Mesodermal cell (in vitro differentiated cells): ENCODE results near the gene TRAPPC2L.

Source experiments
- H3K27ac ChIP-seq: 2 replicates; pipeline ENCODE4 v1.7.0; 2013; ENCODE audit warnings: mild to moderate bottlenecking, low read depth, low read length, moderate library complexity; ENCODE audit not compliant: severe bottlenecking
- H3K36me3 ChIP-seq: 2 replicates; pipeline ENCODE4 v1.7.1; 2013; ENCODE audit warnings: mild to moderate bottlenecking, low read length, moderate library complexity; ENCODE audit not compliant: control insufficient read depth, insufficient read depth
- H3K4me1 ChIP-seq: one replicate; pipeline ENCODE4 v1.7.1; 2013; ENCODE audit warnings: mild to moderate bottlenecking, low read length; ENCODE audit not compliant: insufficient read depth, control insufficient read depth, poor library complexity, severe bottlenecking
- H3K4me3 ChIP-seq: 2 replicates; pipeline ENCODE4 v1.7.0; 2013; ENCODE audit warnings: low read length, control low read depth, mild to moderate bottlenecking; ENCODE audit not compliant: insufficient read depth, poor library complexity, severe bottlenecking; ENCODE audit errors: extremely low read depth
- H3K9me3 ChIP-seq: 2 replicates; pipeline ENCODE4 v1.7.1; 2013; ENCODE audit warnings: mild to moderate bottlenecking, low read length, moderate library complexity; ENCODE audit not compliant: control insufficient read depth
- WGBS, 2 experiments: methylation state at CpG; one replicate each; pipeline ENCODE4 v1.1.5; 2013; ENCODE audit warnings: missing lambda C conversion rate in 2 of 2; ENCODE audit not compliant: insufficient coverage in 2 of 2; 5-methylcytosine and 5-hydroxymethylcytosine counted together

Gene TRAPPC2L

DNA sequence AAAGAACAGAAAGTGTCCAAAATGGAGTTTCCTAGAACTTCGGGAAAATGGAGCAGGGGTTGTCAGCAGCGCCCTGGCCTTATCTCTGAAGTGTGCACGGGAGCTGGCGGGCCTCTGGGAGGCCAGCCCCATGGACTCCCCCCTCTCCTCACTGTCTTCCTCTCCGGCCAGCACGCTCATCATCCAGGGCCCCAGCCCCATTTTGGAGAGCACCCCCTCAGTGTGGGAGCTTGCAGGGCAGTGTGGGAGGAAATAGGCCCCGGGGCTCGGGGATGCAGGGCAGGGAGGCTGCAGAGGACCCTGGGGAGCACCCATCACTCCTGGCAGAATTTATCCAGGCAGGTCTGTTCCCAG is 14.4 kb downstream of the TRAPPC2L start:
- H3K27ac ChIP-seq: no peak overlapping the region
- H3K4me3 ChIP-seq: no peak overlapping the region
- H3K36me3 ChIP-seq: no peaks in the 10 kb centered on the region
- no peaks in the 10 kb centered on the region for H3K9me3 ChIP-seq
- H3K4me1 ChIP-seq: no peaks in the 10 kb centered on the region
- 77 to 94% methylated on average over 6 to 7 of the region's 8 CpGs for WGBS, 2 experiments

DNA sequence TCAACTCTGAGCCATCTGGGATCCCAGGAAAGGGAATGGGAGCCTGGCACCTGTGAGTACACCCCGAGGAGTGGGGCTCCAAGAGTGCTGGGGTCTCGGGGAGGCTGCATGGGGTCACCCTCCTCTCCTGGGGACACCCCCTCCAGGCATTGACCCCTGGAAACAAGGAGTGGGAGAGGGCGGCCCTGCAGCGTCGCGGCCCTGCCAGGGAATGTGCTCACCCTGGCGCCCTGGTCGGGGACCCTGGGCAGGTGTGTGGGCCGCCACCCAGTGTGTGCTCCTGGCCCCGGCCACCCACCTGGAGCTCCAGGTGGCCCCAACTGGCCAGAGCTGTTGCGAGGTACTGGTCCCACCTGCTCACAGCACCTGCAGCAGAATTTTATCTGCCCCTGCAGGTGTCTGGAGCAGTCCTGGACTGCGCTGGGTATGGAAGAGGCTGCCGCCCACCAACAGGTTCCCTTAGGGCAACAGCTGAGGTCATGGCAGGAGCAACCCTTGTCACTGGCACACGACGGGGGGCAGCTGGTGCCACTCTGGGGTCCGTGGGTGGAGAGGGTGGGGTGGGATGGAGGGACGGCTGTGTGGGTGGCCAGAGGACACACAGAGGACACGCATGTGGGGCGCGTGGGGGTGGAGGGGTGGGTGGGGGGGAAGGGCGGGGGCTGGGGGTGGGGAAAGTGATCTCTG is 14.9 kb downstream of the TRAPPC2L start:
- Histone ChIP-seq H3K4me1 (no peaks in the 10 kb centered on the region), H3K4me3 (no peak overlapping the region), H3K9me3 (no peaks in the 10 kb centered on the region), H3K36me3 (no peaks in the 10 kb centered on the region), H3K27ac (no peak overlapping the region)
- 93% methylated on average over 13 to 14 of the region's 21 CpGs for WGBS, 2 experiments

- WGBS, 2 experiments: 87 to 89% methylated on average over 18 to 21 of the region's 25 CpGs
- no peaks in the 10 kb centered on the region for H3K9me3 ChIP-seq
- H3K4me1 ChIP-seq: no peaks in the 10 kb centered on the region
- H3K4me3 ChIP-seq: no peak overlapping the region
- H3K36me3 ChIP-seq: no peaks in the 10 kb centered on the region
- no peak overlapping the region for H3K27ac ChIP-seq
Observed at GRCh38 chr16:88872650-88873331, 15.9 kb downstream of the TRAPPC2L start.

DNA sequence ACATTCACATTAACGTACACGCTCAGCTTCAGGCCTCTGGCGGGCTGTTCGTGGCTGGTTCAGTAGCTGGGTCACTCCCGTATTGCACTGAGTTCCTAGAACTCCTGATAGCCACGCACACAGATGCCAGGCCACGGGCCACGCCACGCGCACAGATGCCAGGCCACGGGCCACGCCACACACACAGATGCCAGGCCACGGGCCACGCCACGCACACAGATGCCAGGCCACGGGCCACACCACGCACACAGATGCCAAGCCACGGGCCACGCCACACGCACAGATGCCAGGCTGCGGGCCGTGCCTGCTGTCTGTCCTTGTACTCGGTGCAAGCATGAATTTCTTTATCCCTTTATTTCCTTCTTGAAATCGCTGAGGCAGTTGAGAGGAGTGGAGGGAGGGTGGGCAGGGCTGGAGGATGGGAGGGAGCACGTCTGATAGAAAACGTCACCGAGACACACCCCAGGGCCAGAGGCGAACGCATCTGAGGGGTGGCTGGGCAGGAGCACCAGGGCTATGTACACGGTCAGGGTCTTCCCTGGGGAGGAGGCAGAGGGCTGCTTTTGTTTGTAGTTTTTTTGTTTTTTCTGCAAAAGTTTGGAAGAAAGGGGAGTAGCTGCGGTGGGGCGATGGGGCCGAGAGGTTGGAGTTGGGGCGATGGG is 18.1 kb downstream of the TRAPPC2L start:
- 92 to 95% methylated on average over 30 to 31 of the region's 34 CpGs for WGBS, 2 experiments
- Histone ChIP-seq H3K4me1 (no peaks in the 10 kb centered on the region), H3K9me3 (no peaks in the 10 kb centered on the region), H3K36me3 (no peaks in the 10 kb centered on the region), H3K4me3 (no peak overlapping the region), H3K27ac (no peak overlapping the region)

GRCh38 chr16:88875703-88876234 is 18.8 kb downstream of the TRAPPC2L start:
- no peak overlapping the region for H3K4me3 ChIP-seq
- WGBS, 2 experiments: 90 to 95% methylated on average over 16 to 19 of the region's 22 CpGs
- H3K27ac ChIP-seq: no peak overlapping the region
- H3K9me3 ChIP-seq: no peaks in the 10 kb centered on the region
- no peaks in the 10 kb centered on the region for H3K36me3 ChIP-seq
- H3K4me1 ChIP-seq: no peaks in the 10 kb centered on the region

DNA sequence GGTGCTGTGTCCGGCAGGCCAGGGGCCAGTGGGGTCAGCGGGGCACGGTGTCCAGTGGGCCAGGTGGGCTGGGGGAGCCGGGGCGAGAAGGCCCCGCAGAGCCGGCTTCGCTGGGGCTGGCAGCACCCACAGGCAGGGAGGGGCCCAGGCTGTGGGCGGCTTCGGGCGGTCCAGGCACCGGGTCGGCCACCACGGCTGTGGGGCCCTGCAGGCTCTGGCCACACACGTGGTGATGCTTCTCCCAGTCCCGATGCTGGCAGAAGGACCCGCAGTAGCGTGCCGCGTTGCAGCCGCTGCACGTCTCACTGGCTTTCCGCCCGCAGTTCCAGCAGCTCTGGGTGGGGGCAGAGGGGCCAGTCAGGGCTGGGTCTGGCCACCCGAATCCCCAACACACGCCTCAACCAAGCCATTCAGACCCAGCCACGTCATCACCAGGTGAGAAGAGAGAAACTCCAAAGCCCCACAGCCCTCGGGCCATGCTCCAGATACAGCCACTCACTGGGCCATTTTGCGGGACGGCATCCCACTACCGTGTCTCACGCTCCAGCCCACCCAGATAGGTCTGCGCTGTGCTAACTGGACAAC is 20.1 kb downstream of the TRAPPC2L start:
- no peaks in the 10 kb centered on the region for H3K36me3 ChIP-seq
- WGBS, 2 experiments: 93% methylated on average over 25 to 31 of the region's 33 CpGs
- no peak overlapping the region for H3K27ac ChIP-seq
- H3K9me3 ChIP-seq: no peaks in the 10 kb centered on the region
- no peak overlapping the region for H3K4me3 ChIP-seq
- no peaks in the 10 kb centered on the region for H3K4me1 ChIP-seq

DNA sequence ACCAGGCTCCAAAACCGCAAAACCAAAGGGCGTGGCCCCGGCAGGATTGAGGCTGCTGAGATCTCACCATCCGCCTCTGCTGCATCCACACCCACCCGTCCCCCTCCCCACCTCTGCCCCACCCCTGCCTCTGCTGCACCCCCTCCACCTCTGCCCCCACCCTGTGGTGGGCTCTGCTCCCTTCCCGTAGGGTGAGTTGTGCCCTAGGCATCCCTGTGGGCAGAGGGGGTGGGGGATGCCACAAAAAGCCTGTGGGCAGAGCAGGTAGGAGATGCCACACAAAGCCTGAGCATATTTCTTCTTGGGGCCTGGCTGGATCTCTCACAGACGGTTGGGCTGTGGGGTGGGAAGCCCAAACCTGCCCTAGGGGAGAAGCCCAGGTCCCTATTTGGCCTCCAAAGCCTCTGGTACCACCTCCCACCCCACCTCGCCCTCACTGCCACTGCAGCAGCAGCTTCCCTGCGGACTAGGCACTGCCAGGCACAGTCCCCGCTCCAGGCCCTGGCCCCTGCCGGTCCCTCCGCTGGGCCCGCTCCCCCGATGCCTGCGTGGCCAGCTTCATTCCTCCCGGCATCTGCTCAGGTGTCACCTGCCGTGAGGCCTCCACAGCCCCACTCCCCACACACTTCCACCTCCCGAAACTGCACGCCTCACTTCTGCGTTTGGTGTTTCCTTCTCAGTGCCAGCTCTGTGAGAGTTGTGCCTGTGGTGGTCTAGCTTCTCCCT is 20.8 kb downstream of the TRAPPC2L start:
- WGBS, 2 experiments: 85 to 87% methylated on average over 13 to 17 of the region's 20 CpGs

GRCh38 chr16:88878356-88878755 is 21.4 kb downstream of the TRAPPC2L start:
- no peaks in the 10 kb centered on the region for H3K9me3 ChIP-seq
- H3K36me3 ChIP-seq: no peaks in the 10 kb centered on the region
- no peak overlapping the region for H3K27ac ChIP-seq
- H3K4me1 ChIP-seq: no peaks in the 10 kb centered on the region
- WGBS, 2 experiments: 93% methylated on average over 14 to 18 of the region's 20 CpGs
- H3K4me3 ChIP-seq: no peak overlapping the region

More for the DNA sequence above, 20.8 kb downstream of the TRAPPC2L start:
- Histone ChIP-seq H3K4me1 (no peaks in the 10 kb centered on the region), H3K36me3 (no peaks in the 10 kb centered on the region), H3K27ac (no peak overlapping the region), H3K4me3 (no peak overlapping the region), H3K9me3 (no peaks in the 10 kb centered on the region)

- Histone ChIP-seq H3K27ac (no peak overlapping the region), H3K9me3 (no peaks in the 10 kb centered on the region), H3K4me1 (no peaks in the 10 kb centered on the region), H3K4me3 (no peak overlapping the region), H3K36me3 (no peaks in the 10 kb centered on the region)
- 93% methylated on average over 40 to 45 of the region's 45 CpGs for WGBS, 2 experiments
Observed at GRCh38 chr16:88878967-88879787, 22.2 kb downstream of the TRAPPC2L start.

- H3K9me3 ChIP-seq: no peaks in the 10 kb centered on the region
- no peaks in the 10 kb centered on the region for H3K36me3 ChIP-seq
- H3K27ac ChIP-seq: no peak overlapping the region
- 87 to 92% methylated on average over 9 to 11 of the region's 11 CpGs for WGBS, 2 experiments
- no peak overlapping the region for H3K4me3 ChIP-seq
- no peaks in the 10 kb centered on the region for H3K4me1 ChIP-seq
Observed at GRCh38 chr16:88879788-88880055, 22.8 kb downstream of the TRAPPC2L start.
